ENCODE results near the gene DNAJA4.

GRCh38 chr15:78247911-78248310 is 16.5 kb upstream of the DNAJA4 start:
- TF ChIP-seq EP300 (IDR thresholded peaks at IDR 0.05) (no peak), CTCF (IDR thresholded peaks at IDR 0.05) (no peak)

Measured in sigmoid colon (tissue), 4 donors.